ENCODE measurements around the gene URGCP. TPM values are rescaled to one million over a fixed set of nuclear protein-coding genes. Genes with fewer than 3 reads are reported as not detected.

Gene URGCP
- total RNA-seq, 4 donors from 2014 or later = 33.4 to 47.9 (median 39.2) TPM

- Histone ChIP-seq H3K27me3 (no peaks in the 10 kb centered on the region), H3K27ac (no peak overlapping the region), H3K4me1 (peaks cover 0 to 24% (median 10%) of the 10 kb centered on the region in 3 donors), H3K36me3 (no peaks in the 10 kb centered on the region), H3K4me3 (no peak overlapping the region), H3K9me3 (no peaks in the 10 kb centered on the region)
- WGBS, 2 donors (ENCODE audit: low coverage in 1 of 2) = 86 to 100% methylated on average over 3 of the region's 5 CpGs
- TF ChIP-seq CTCF (IDR thresholded peaks at IDR 0.05) = no peak
- TF ChIP-seq POLR2A (IDR thresholded peaks at IDR 0.05) = no peak
- no peak for ATAC-seq
Measured at GRCh38 chr7:43929529-43930457, 23.4 kb upstream of the URGCP start.

GRCh38 chr7:43927810-43928209, 21.4 kb upstream of the URGCP start:
- Histone ChIP-seq H3K27ac (no peak overlapping the region), H3K4me3 (no peak overlapping the region)

GRCh38 chr7:43926798-43927123, 20.4 kb upstream of the URGCP start:
- Histone ChIP-seq H3K36me3 (no peaks in the 10 kb centered on the region), H3K27ac (peak overlapping the region; percentile 84 to 98 (median 94)), H3K27me3 (no peaks in the 10 kb centered on the region), H3K9me3 (no peaks in the 10 kb centered on the region), H3K4me3 (peak overlapping the region; percentile 51 to 74), H3K4me1 (peaks cover 0 to 29% (median 10%) of the 10 kb centered on the region in 3 donors)
- TF ChIP-seq POLR2AphosphoS5 (IDR thresholded peaks at IDR 0.05) = no peak
- TF ChIP-seq CTCF (IDR thresholded peaks at IDR 0.05) = peak in 1 of 4 experiments; percentile 43
- peak; percentile 20 for ATAC-seq
- WGBS, 2 donors (ENCODE audit: low coverage in 1 of 2) = 0% methylated on average over 2 to 4 of the region's 6 CpGs

More at GRCh38 chr7:43927810-43928209, 21.4 kb upstream of the URGCP start:
- WGBS, 2 donors (ENCODE audit: low coverage in 1 of 2) = 90 to 96% methylated on average over 4 of the region's 4 CpGs
- H3K27me3 ChIP-seq = no peaks in the 10 kb centered on the region
- ATAC-seq = no peak
- H3K36me3 ChIP-seq = no peaks in the 10 kb centered on the region
- no peak for TF ChIP-seq EP300 (IDR thresholded peaks at IDR 0.05)
- TF ChIP-seq POLR2AphosphoS5 (IDR thresholded peaks at IDR 0.05) = no peak
- no peak for TF ChIP-seq CTCF (IDR thresholded peaks at IDR 0.05)
- no peak for TF ChIP-seq POLR2A (IDR thresholded peaks at IDR 0.05)
- peaks cover 0 to 29% (median 10%) of the 10 kb centered on the region in 3 donors for H3K4me1 ChIP-seq
- no peaks in the 10 kb centered on the region for H3K9me3 ChIP-seq

- peak; percentile 95 for ATAC-seq
- TF ChIP-seq POLR2AphosphoS5 (IDR thresholded peaks at IDR 0.05) = peak; percentile 99
- peak; percentile 98 for TF ChIP-seq POLR2A (IDR thresholded peaks at IDR 0.05)
- no peak for TF ChIP-seq EP300 (IDR thresholded peaks at IDR 0.05)
- peak in 1 of 4 experiments; percentile 17 for TF ChIP-seq CTCF (IDR thresholded peaks at IDR 0.05)
- 0 to 5% methylated on average over 4 to 11 of the region's 82 CpGs for WGBS, 2 donors (ENCODE audit: low coverage in 1 of 2)
Measured at GRCh38 chr7:43925984-43926797, 19.8 kb upstream of the URGCP start, which contains the start of gene UBE2D4. TSS of gene UBE2D4 (plus strand) at chr7:43926436. CDS start at chr7:43926533, 97 bp downstream.

More at GRCh38 chr7:43925984-43926797, 19.8 kb upstream of the URGCP start, which contains the start of gene UBE2D4:
- H3K9me3 ChIP-seq = no peaks in the 10 kb centered on the region
- peak within 1 kb of the TSS; percentile 84 to 98 (median 94) for H3K27ac ChIP-seq
- no peaks in the 10 kb centered on the region for H3K36me3 ChIP-seq
- H3K4me1 ChIP-seq = peaks cover 0 to 29% (median 10%) of the 10 kb centered on the region in 3 donors
- peak within 1 kb of the TSS; percentile 51 to 74 for H3K4me3 ChIP-seq
- H3K27me3 ChIP-seq = no peaks in the 10 kb centered on the region
